Gastrocnemius medialis (tissue), 4 donors: ENCODE measurements around the gene ASAP2. TPM values are rescaled to one million over a fixed set of nuclear protein-coding genes. Genes with fewer than 3 reads are reported as not detected.

ENCODE experiments used
- ATAC-seq, 2 donors: fragments of 150-250 bp; one replicate each; pipeline ENCODE4 v1.9.1; 2016
- DNase-seq, 2 donors: peaks; one replicate each; pipeline ENCODE4 v3.0.0-alpha.2; 2019
- H3K27ac ChIP-seq, 4 donors: fragments of 200-600 bp; sonication (generic); 1 replicate in 1 of 4; 2 replicates in 3 of 4; pipeline ENCODE4 v1.5.1; 2016 to 2018; ENCODE audit warnings: mild to moderate bottlenecking in 2 of 4, moderate library complexity in 1 of 4
- H3K27me3 ChIP-seq, 3 donors: fragments of 200-600 bp; sonication (generic) in 2 of 3; 1 replicate in 1 of 3; 2 replicates in 2 of 3; pipeline versions ENCODE4 v1.5.1 to v1.6.0; 2016 to 2019; ENCODE audit warnings: mild to moderate bottlenecking in 1 of 3, moderate library complexity in 1 of 3
- H3K36me3 ChIP-seq, 2 donors: fragments of 200-600 bp; sonication (generic) in 1 of 2; one replicate each; pipeline ENCODE4 v1.5.1; 2017 to 2018
- H3K4me1 ChIP-seq, 2 donors: fragments of 200-600 bp; sonication (generic) in 1 of 2; one replicate each; pipeline ENCODE4 v1.5.1; 2016 to 2017; ENCODE audit warnings: mild to moderate bottlenecking in 2 of 2
- H3K4me3 ChIP-seq, 4 donors: fragments of 200-600 bp; sonication (generic) in 3 of 4; 1 replicate in 1 of 4; 2 replicates in 3 of 4; pipeline ENCODE4 v1.5.1; 2016 to 2019; ENCODE audit warnings: mild to moderate bottlenecking in 2 of 4
- H3K9me3 ChIP-seq, 3 donors: fragments of 200-600 bp; sonication (generic) in 2 of 3; 1 replicate in 1 of 3; 2 replicates in 2 of 3; pipeline ENCODE4 v1.5.1; 2016 to 2019
- POLR2A ChIP-seq, 2 donors: fragments of 450-650 bp; IDR thresholded peaks; one replicate each; pipeline ENCODE4 v1.6.1; 2017; ENCODE audit warnings: antibody characterized with exemption in 2 of 2, mild to moderate bottlenecking in 2 of 2, moderate library complexity in 2 of 2
- in situ Hi-C, 4 donors: fragments of 200-750 bp; cut with MboI; loops; one replicate each; pipeline versions ENCODE4 v1.15.0 to v1.8.0; 2017; ENCODE audit warnings: low sequenced_read_pairs in 4 of 4
- intact Hi-C: fragments of 100-400 bp; cut with DNase I; formaldehyde crosslinking; loops from one replicate; pipeline ENCODE4 v1.15.1; 2023; ENCODE audit warnings: low total_unique reads
- total RNA-seq, 4 donors: library from RNA; depleted of rRNA; stranded (reverse); fragments of >200 nt; gene quantifications; one replicate each; pipeline versions ENCODE4 v1.1.0 to v1.2.3, GENCODE V29; 2016
- TF ChIP-seq, protein P1 (sequence below), 5 experiments: fragments of 450-650 bp in 3 of 5; fragments of 200-600 bp in 2 of 5; sonication (generic) in 2 of 5; IDR thresholded peaks in 4 of 5; conservative IDR thresholded peaks in 1 of 5; 1 replicate in 4 of 5; 2 replicates in 1 of 5; pipeline ENCODE4 v1.5.1; 2016 to 2019; ENCODE audit warnings: antibody characterized with exemption in 5 of 5, mild to moderate bottlenecking in 3 of 5, moderate library complexity in 3 of 5

Gene ASAP2
- total RNA-seq, 4 donors from 2014 or later: 1.9 to 4.0 (median 3.4) TPM

DNA sequence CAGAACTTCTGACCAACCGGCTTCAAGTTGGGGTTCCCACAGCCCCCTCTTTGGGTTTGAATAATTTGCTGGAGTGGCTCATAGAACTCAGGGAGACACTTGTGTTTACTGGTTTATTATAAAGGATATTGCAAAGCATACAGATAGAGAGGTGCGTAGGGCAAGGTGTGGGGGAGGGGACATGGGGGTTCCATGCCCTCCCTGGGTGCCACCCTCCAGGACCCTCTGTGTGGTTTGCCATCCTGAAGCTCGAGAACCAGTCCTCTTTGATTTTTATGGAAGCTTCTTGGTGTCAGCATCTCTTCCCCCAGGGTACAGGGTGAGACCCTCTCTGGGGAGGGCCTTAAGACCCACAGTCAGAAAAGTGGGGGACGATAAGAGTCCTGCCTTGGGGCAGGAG lies 177.9 kb downstream of the ASAP2 start:
- H3K4me1 ChIP-seq: no peaks in the 10 kb centered on the region
- intact Hi-C loops: no loop called here
- H3K4me3 ChIP-seq: no peak overlapping the region
- no peak overlapping the region for H3K27ac ChIP-seq
- in situ Hi-C loops: no loop called here
- ATAC-seq (no peak), DNase-seq (no peak)
- no peaks in the 10 kb centered on the region for H3K27me3 ChIP-seq
- H3K36me3 ChIP-seq: no peaks in the 10 kb centered on the region
- TF ChIP-seq POLR2A (IDR thresholded peaks at IDR 0.05): no peak
- H3K9me3 ChIP-seq: no peaks in the 10 kb centered on the region

DNA sequence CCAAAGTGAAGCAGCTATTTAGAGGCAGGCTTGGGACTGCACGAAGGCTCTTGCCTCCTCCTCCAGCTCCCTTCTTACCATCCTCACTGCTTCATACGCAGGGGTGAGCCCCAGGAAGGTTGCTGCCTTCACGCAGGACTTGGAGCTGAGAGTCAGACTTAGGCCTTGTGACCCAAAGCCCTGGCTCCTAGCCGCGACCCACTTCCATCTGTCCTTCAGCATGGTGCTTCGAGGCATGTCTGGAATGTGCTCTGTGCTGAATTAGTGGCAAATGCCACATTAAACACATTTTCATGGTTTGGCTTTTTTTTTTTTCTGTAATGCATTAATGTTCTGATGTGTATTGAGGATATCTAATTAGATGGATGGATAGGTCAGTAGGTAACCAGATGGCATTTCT lies 179.2 kb downstream of the ASAP2 start:
- no peaks in the 10 kb centered on the region for H3K4me1 ChIP-seq
- in situ Hi-C loops: no loop called here
- H3K27ac ChIP-seq: peak overlapping the region in 1 of 4 donors; percentile 59
- H3K4me3 ChIP-seq: no peak overlapping the region
- H3K27me3 ChIP-seq: no peaks in the 10 kb centered on the region
- no peaks in the 10 kb centered on the region for H3K36me3 ChIP-seq
- H3K9me3 ChIP-seq: no peaks in the 10 kb centered on the region
- DNase-seq (no peak), ATAC-seq (no peak)
- TF ChIP-seq, protein P1, sequence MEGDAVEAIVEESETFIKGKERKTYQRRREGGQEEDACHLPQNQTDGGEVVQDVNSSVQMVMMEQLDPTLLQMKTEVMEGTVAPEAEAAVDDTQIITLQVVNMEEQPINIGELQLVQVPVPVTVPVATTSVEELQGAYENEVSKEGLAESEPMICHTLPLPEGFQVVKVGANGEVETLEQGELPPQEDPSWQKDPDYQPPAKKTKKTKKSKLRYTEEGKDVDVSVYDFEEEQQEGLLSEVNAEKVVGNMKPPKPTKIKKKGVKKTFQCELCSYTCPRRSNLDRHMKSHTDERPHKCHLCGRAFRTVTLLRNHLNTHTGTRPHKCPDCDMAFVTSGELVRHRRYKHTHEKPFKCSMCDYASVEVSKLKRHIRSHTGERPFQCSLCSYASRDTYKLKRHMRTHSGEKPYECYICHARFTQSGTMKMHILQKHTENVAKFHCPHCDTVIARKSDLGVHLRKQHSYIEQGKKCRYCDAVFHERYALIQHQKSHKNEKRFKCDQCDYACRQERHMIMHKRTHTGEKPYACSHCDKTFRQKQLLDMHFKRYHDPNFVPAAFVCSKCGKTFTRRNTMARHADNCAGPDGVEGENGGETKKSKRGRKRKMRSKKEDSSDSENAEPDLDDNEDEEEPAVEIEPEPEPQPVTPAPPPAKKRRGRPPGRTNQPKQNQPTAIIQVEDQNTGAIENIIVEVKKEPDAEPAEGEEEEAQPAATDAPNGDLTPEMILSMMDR (IDR thresholded peaks at IDR 0.05 in 4 of 5, conservative IDR thresholded peaks at IDR 0.05 in 1 of 5): no peak
- TF ChIP-seq POLR2A (IDR thresholded peaks at IDR 0.05): no peak
- intact Hi-C loops: no loop called here

- H3K27ac ChIP-seq: no peak overlapping the region
Observed at GRCh38 chr2:9388199-9388681, 181.6 kb downstream of the ASAP2 start.

GRCh38 chr2:9388950-9389911 lies 182.6 kb downstream of the ASAP2 start:
- Histone ChIP-seq H3K9me3 (no peaks in the 10 kb centered on the region), H3K27ac (no peak overlapping the region), H3K4me1 (peaks cover 0 to 5% of the 10 kb centered on the region in 2 donors), H3K27me3 (no peaks in the 10 kb centered on the region), H3K36me3 (no peaks in the 10 kb centered on the region), H3K4me3 (no peak overlapping the region)
- peak in 1 of 2 donors; percentile 6 for DNase-seq
- in situ Hi-C loops: no loop called here
- no peak for TF ChIP-seq POLR2A (IDR thresholded peaks at IDR 0.05)
- TF ChIP-seq, protein P1 (IDR thresholded peaks at IDR 0.05 in 4 of 5, conservative IDR thresholded peaks at IDR 0.05 in 1 of 5): no peak
- intact Hi-C loops: no loop called here
- ATAC-seq: no peak

More at GRCh38 chr2:9388199-9388681, 181.6 kb downstream of the ASAP2 start:
- ATAC-seq (no peak), DNase-seq (no peak)
- Histone ChIP-seq H3K9me3 (no peaks in the 10 kb centered on the region), H3K4me3 (no peak overlapping the region), H3K4me1 (no peaks in the 10 kb centered on the region), H3K27me3 (no peaks in the 10 kb centered on the region), H3K36me3 (no peaks in the 10 kb centered on the region)
- TF ChIP-seq, protein P1 (IDR thresholded peaks at IDR 0.05 in 4 of 5, conservative IDR thresholded peaks at IDR 0.05 in 1 of 5): no peak
- no peak for TF ChIP-seq POLR2A (IDR thresholded peaks at IDR 0.05)
- in situ Hi-C loops: no loop called here
- intact Hi-C loops: no loop called here

- H3K4me1 ChIP-seq: peaks cover 0 to 5% of the 10 kb centered on the region in 2 donors
- no peak overlapping the region for H3K27ac ChIP-seq
- in situ Hi-C loops: no loop called here
- no peak for DNase-seq
- H3K36me3 ChIP-seq: peaks cover 0 to 4% of the 10 kb centered on the region in 2 donors
- no peaks in the 10 kb centered on the region for H3K9me3 ChIP-seq
- H3K27me3 ChIP-seq: no peaks in the 10 kb centered on the region
- intact Hi-C loops: no loop called here
- TF ChIP-seq, protein P1 (IDR thresholded peaks at IDR 0.05 in 4 of 5, conservative IDR thresholded peaks at IDR 0.05 in 1 of 5): no peak
- TF ChIP-seq POLR2A (IDR thresholded peaks at IDR 0.05): no peak
- ATAC-seq: no peak
- no peak overlapping the region for H3K4me3 ChIP-seq
Observed at GRCh38 chr2:9390151-9390850, 183.7 kb downstream of the ASAP2 start.
